H1 (cell line): Measurements from ENCODE around the gene TTC3. TPM values are rescaled to one million over a fixed set of nuclear protein-coding genes. Genes with fewer than 3 reads are reported as not detected.
A peak's percentile ranks its signal among the peaks of the same experiment; 100 is the strongest.

ENCODE experiments used
- CTCF ChIA-PET: fragments of 300-600 bp; sonication (Branson Sonifier 250); formaldehyde crosslinking; loops from one replicate; lab custom pipeline; 2021; ENCODE audit not compliant: partially characterized antibody; lab: Charles Lee
- POLR2A ChIA-PET: fragments of 300-600 bp; sonication (Branson Sonifier 250); formaldehyde crosslinking; loops from one replicate; lab custom pipeline; 2021; ENCODE audit warnings: inconsistent platforms; ENCODE audit not compliant: partially characterized antibody; lab: Charles Lee
- DNase-seq, 2 experiments: peaks; one replicate each; pipeline versions ENCODE4 v3.0.0 to v3.0.0-alpha.2; 2010 to 2022; ENCODE audit warnings: low spot score in 2 of 2, low read depth in 1 of 2, mixed read lengths in 1 of 2
- FAIRE-seq: peaks from 2 replicates; lab custom pipeline; 2011; peaks lifted over from hg19 to GRCh38; lab: Jason Lieb, UNC
- H2AFZ ChIP-seq: 2 replicates; pipeline ENCODE4 v1.8.1; 2012; ENCODE audit warnings: low read length, inconsistent platforms
- H2AK5ac ChIP-seq: 2 replicates; pipeline ENCODE4 v1.6.1; 2013; ENCODE audit warnings: low read depth, low read length
- H2BK120ac ChIP-seq: replicated peaks from 2 replicates; pipeline ENCODE3; 2013; ENCODE audit warnings: low read depth, low read length, inconsistent platforms
- H2BK12ac ChIP-seq: 2 replicates; pipeline ENCODE4 v1.6.1; 2013; ENCODE audit warnings: low read depth, low read length
- H2BK15ac ChIP-seq: 2 replicates; pipeline ENCODE4 v1.6.1; 2013; ENCODE audit warnings: low read length
- H2BK20ac ChIP-seq: 2 replicates; pipeline ENCODE4 v1.6.1; 2013; ENCODE audit warnings: low read length
- H2BK5ac ChIP-seq: 2 replicates; pipeline ENCODE4 v1.6.1; 2013; ENCODE audit warnings: low read depth, low read length
- H3K14ac ChIP-seq: 2 replicates; pipeline ENCODE4 v1.6.1; 2013; ENCODE audit warnings: inconsistent platforms; ENCODE audit not compliant: insufficient read length
- H3K18ac ChIP-seq: 2 replicates; pipeline ENCODE4 v1.6.1; 2013; ENCODE audit warnings: low read length; ENCODE audit errors: extremely low read depth
- H3K23ac ChIP-seq: 2 replicates; pipeline ENCODE4 v1.6.1; 2013; ENCODE audit warnings: inconsistent platforms; ENCODE audit not compliant: insufficient read length
- H3K23me2 ChIP-seq: 2 replicates; pipeline ENCODE4 v1.6.1; 2013; ENCODE audit warnings: low read depth, low read length
- H3K27ac ChIP-seq: 2 replicates; pipeline ENCODE4 v1.6.1; 2011; ENCODE audit warnings: low read depth, low read length, inconsistent platforms
- H3K27me3 ChIP-seq, 4 experiments: replicated peaks in 1 of 4; 1 replicate in 1 of 4; 2 replicates in 3 of 4; pipeline versions ENCODE4 v1.6.1 to v1.8.1; 2011 to 2013; ENCODE audit warnings: low read length in 3 of 4, mild to moderate bottlenecking in 3 of 4, inconsistent platforms in 2 of 4, mixed read lengths in 2 of 4, moderate library complexity in 1 of 4; ENCODE audit not compliant: control insufficient read depth in 3 of 4, insufficient read depth in 3 of 4; ENCODE audit errors: extremely low read depth in 1 of 4
- H3K36me3 ChIP-seq, 4 experiments: 2 replicates each; pipeline versions ENCODE4 v1.6.1 to v1.8.1; 2011 to 2013; ENCODE audit warnings: mild to moderate bottlenecking in 4 of 4, low read length in 3 of 4, moderate library complexity in 2 of 4, control low read depth in 1 of 4, inconsistent platforms in 1 of 4; ENCODE audit not compliant: insufficient read depth in 4 of 4, control insufficient read depth in 2 of 4
- H3K4ac ChIP-seq: replicated peaks from 2 replicates; pipeline ENCODE3; 2013; ENCODE audit warnings: low read length, low read depth, mixed read lengths, inconsistent platforms; ENCODE audit not compliant: insufficient read length
- H3K4me1 ChIP-seq, 4 experiments: replicated peaks in 1 of 4; 1 replicate in 1 of 4; 2 replicates in 3 of 4; pipeline versions ENCODE4 v1.6.1 to v1.8.1; 2011 to 2013; ENCODE audit warnings: low read length in 3 of 4, inconsistent platforms in 2 of 4, mixed read lengths in 1 of 4; ENCODE audit not compliant: insufficient read depth in 4 of 4, control insufficient read depth in 3 of 4
- H3K4me2 ChIP-seq, 2 experiments: 2 replicates each; pipeline versions ENCODE4 v1.6.1 to v1.8.1; 2011 to 2013; ENCODE audit warnings: low read depth in 2 of 2, low read length in 2 of 2, control low read depth in 1 of 2, inconsistent platforms in 1 of 2, mild to moderate bottlenecking in 1 of 2; ENCODE audit not compliant: insufficient read depth in 1 of 2
- H3K4me3 ChIP-seq, 4 experiments: fragments of 200-600, 300-600 bp in 1 of 4; sonication (generic), shearing (Covaris generic), sonication (Bioruptor Twin) in 1 of 4; 2 replicates each; pipeline versions ENCODE4 v1.5.1 to v1.8.1; 2011 to 2016; ENCODE audit warnings: low read length in 4 of 4, low read depth in 3 of 4, control low read depth in 2 of 4, inconsistent platforms in 2 of 4, mild to moderate bottlenecking in 2 of 4, mixed read lengths in 1 of 4, moderate library complexity in 1 of 4; ENCODE audit not compliant: insufficient read depth in 2 of 4; ENCODE audit errors: extremely low read depth in 1 of 4
- H3K56ac ChIP-seq: replicated peaks from 2 replicates; pipeline ENCODE3; 2013; ENCODE audit warnings: low read depth, mild to moderate bottlenecking, mixed read lengths, low read length, inconsistent platforms; ENCODE audit not compliant: insufficient read length
- H3K79me1 ChIP-seq: 2 replicates; pipeline ENCODE4 v1.6.1; 2013; ENCODE audit warnings: low read depth, low read length, control low read depth
- H3K79me2 ChIP-seq, 2 experiments: 2 replicates each; pipeline versions ENCODE4 v1.6.1 to v1.8.1; 2012 to 2013; ENCODE audit warnings: low read length in 2 of 2, mild to moderate bottlenecking in 2 of 2, inconsistent platforms in 1 of 2; ENCODE audit not compliant: insufficient read depth in 2 of 2, control insufficient read depth in 1 of 2
- H3K9ac ChIP-seq, 4 experiments: replicated peaks in 1 of 4; 1 replicate in 1 of 4; 2 replicates in 3 of 4; pipeline versions ENCODE4 v1.6.1 to v1.8.1; 2011 to 2013; ENCODE audit warnings: low read depth in 3 of 4, low read length in 3 of 4, control low read depth in 2 of 4, mild to moderate bottlenecking in 2 of 4, moderate library complexity in 2 of 4, inconsistent platforms in 1 of 4; ENCODE audit errors: extremely low read depth in 1 of 4
- H3K9me3 ChIP-seq, 2 experiments: 2 replicates each; pipeline versions ENCODE4 v1.6.1 to v1.8.1; 2012 to 2013; ENCODE audit warnings: mild to moderate bottlenecking in 2 of 2, moderate library complexity in 2 of 2, control low read depth in 1 of 2, inconsistent platforms in 1 of 2, low read depth in 1 of 2, low read length in 1 of 2, mixed read lengths in 1 of 2; ENCODE audit not compliant: insufficient read depth in 2 of 2
- H4K20me1 ChIP-seq, 2 experiments: replicated peaks in 1 of 2; 2 replicates each; pipeline versions ENCODE3 to v1.8.1; 2011 to 2013; ENCODE audit warnings: inconsistent platforms in 2 of 2, low read length in 2 of 2, mild to moderate bottlenecking in 1 of 2; ENCODE audit not compliant: insufficient read depth in 2 of 2, control insufficient read depth in 1 of 2
- H4K5ac ChIP-seq: 2 replicates; pipeline ENCODE4 v1.6.1; 2013; ENCODE audit warnings: low read length, low read depth, mixed read lengths, inconsistent platforms; ENCODE audit not compliant: insufficient read length
- H4K8ac ChIP-seq: 2 replicates; pipeline ENCODE4 v1.8.0; 2013; ENCODE audit warnings: mild to moderate bottlenecking, moderate library complexity, low read length, inconsistent platforms; ENCODE audit not compliant: insufficient read depth; ENCODE audit errors: extremely low read depth
- H4K91ac ChIP-seq: replicated peaks from 2 replicates; pipeline ENCODE3; 2013; ENCODE audit warnings: low read length, mixed read lengths, inconsistent platforms; ENCODE audit not compliant: insufficient read length
- ATF2 ChIP-seq: IDR thresholded peaks from 2 replicates; pipeline ENCODE4 v1.6.1; 2012; ENCODE audit warnings: low read length, inconsistent platforms
- ATF3 ChIP-seq: IDR thresholded peaks from 2 replicates; pipeline ENCODE4 v1.6.1; 2011; ENCODE audit warnings: low read depth, mild to moderate bottlenecking, low read length; ENCODE audit not compliant: insufficient read depth
- BCL11A ChIP-seq, 2 experiments: IDR thresholded peaks; one replicate each; pipeline ENCODE4 v1.6.1; 2011; ENCODE audit warnings: low read depth in 2 of 2, low read length in 2 of 2, mild to moderate bottlenecking in 2 of 2
- CREB1 ChIP-seq: IDR thresholded peaks from 2 replicates; pipeline ENCODE4 v1.6.1; 2012; ENCODE audit warnings: inconsistent platforms
- E2F6 ChIP-seq: IDR thresholded peaks from 2 replicates; pipeline ENCODE4 v1.6.1; 2012; ENCODE audit warnings: inconsistent platforms
- GABPA ChIP-seq: IDR thresholded peaks from 2 replicates; pipeline ENCODE4 v1.6.1; 2011; ENCODE audit warnings: mild to moderate bottlenecking, low read length, moderate library complexity, borderline replicate concordance; ENCODE audit not compliant: insufficient read depth
- MAFK ChIP-seq: IDR thresholded peaks from 2 replicates; pipeline ENCODE4 v1.6.1; 2012; ENCODE audit warnings: low read depth, mild to moderate bottlenecking, improper control_type of control experiment, low read length
- PHF8 ChIP-seq: fragments of 200-600 bp; sonication (generic); conservative IDR thresholded peaks from 2 replicates; pipeline ENCODE4 v1.7.1; 2012; ENCODE audit warnings: low read depth, mild to moderate bottlenecking, inconsistent platforms, low read length, moderate library complexity
- POLR2AphosphoS5 ChIP-seq: IDR thresholded peaks from 2 replicates; pipeline ENCODE4 v1.6.1; 2011; ENCODE audit warnings: low read depth, low read length
- SIN3A ChIP-seq, 2 experiments: IDR thresholded peaks in 1 of 2; conservative IDR thresholded peaks in 1 of 2; 2 replicates each; pipeline ENCODE4 v1.6.1; 2011 to 2012; ENCODE audit warnings: low read length in 2 of 2, improper control_type of control experiment in 1 of 2, low read depth in 1 of 2, mild to moderate bottlenecking in 1 of 2
- SP1 ChIP-seq: IDR thresholded peaks from 2 replicates; pipeline ENCODE4 v1.6.1; 2011; ENCODE audit warnings: low read depth, low read length
- WGBS, 2 experiments: shearing (Covaris generic) in 1 of 2; methylation state at CpG; one replicate each; pipeline versions ENCODE4 v1.1.6 to v1.1.7; 2013 to 2015; ENCODE audit warnings: low lambda C conversion rate in 2 of 2, mixed read lengths in 2 of 2, inconsistent platforms in 1 of 2, low coverage in 1 of 2, missing lambda C conversion rate in 1 of 2; ENCODE audit not compliant: insufficient replicate concordance in 2 of 2, insufficient coverage in 1 of 2, insufficient read length in 1 of 2; ENCODE audit errors: extremely low coverage in 1 of 2, missing lambda C conversion rate in 1 of 2; 5-methylcytosine and 5-hydroxymethylcytosine counted together
- polyA plus RNA-seq, 7 experiments: library from polyadenylated mRNA; depleted of rRNA in 3 of 7; stranded (reverse) in 5 of 7; unstranded in 2 of 7; fragments of >200 nt in 5 of 7; fragments of 200-250 nt in 2 of 7; gene quantifications; 1 replicate in 5 of 7; 2 replicates in 1 of 7; 4 replicates in 1 of 7; pipeline versions ENCODE4 v1.2.1 to v1.2.3, GENCODE V29; 2011 to 2013; ENCODE audit warnings: missing spikeins in 2 of 7, mixed read lengths in 2 of 7
- total RNA-seq: library from RNA; stranded (reverse); fragmentation: NEBNext Ultra II Directional; extraction: Animal tissue kit (Norgen Biotek cat#: 25700); gene quantifications from 2 replicates; pipeline ENCODE4 v1.2.1, GENCODE V29; 2021

The TTC3 gene
- total and polyA plus RNA-seq, 2 of the 8 experiments (the other 6 are each of a cell fraction or from before 2014, with no cell fraction given), result 11.0 to 36.2 TPM

- Histone ChIP-seq H3K23me2 (no peaks in the 10 kb centered on the region), H3K4me3 (no peak overlapping the region), H3K27me3 (no peaks in the 10 kb centered on the region), H2BK5ac (no peak overlapping the region), H2BK20ac (no peak overlapping the region), H4K8ac (no peak overlapping the region), H2AK5ac (no peak overlapping the region), H3K18ac (no peak overlapping the region), H2AFZ (no peak overlapping the region), H3K4me1 (peaks cover 5 to 8% (median 7%) of the 10 kb centered on the region in 4 experiments), H3K9ac (no peak overlapping the region), H3K4ac (no peak overlapping the region), H3K23ac (no peak overlapping the region), H3K56ac (no peak overlapping the region), H4K5ac (no peak overlapping the region), H3K4me2 (no peak overlapping the region), H3K79me2 (peaks cover 0 to 60% of the 10 kb centered on the region in 2 experiments; a peak in 3 of 4 replicates), H2BK120ac (no peak overlapping the region), H4K91ac (no peak overlapping the region), H2BK12ac (no peak overlapping the region), H4K20me1 (peaks cover 3 to 10% of the 10 kb centered on the region in 2 experiments), H3K9me3 (no peaks in the 10 kb centered on the region), H2BK15ac (no peak overlapping the region), H3K14ac (no peak overlapping the region), H3K36me3 (peaks cover 0 to 25% (median 1%) of the 10 kb centered on the region in 4 experiments; a peak in 4 of 8 replicates), H3K79me1 (peaks cover 21% of the 10 kb centered on the region), H3K27ac (no peak overlapping the region)
- ChIA-PET POLR2A (no interaction called here), CTCF (no interaction called here)
- peak in 1 of 2 experiments; percentile 23 for DNase-seq
- no peak for FAIRE-seq
- WGBS, 2 experiments, result 88% methylated on average over 7 of the region's 7 CpGs; no CpG with 5 or more reads in 1 of the 2 experiments
- no peak for TF ChIP-seq ATF3
- TF ChIP-seq CREB1, result no peak
- no peak for TF ChIP-seq SIN3A (conservative IDR thresholded peaks at IDR 0.05 in 1 of 2, IDR thresholded peaks at IDR 0.05 in 1 of 2; ENCODE audit: low read depth in 1 of 2, low read length in 2 of 2)
- TF ChIP-seq E2F6, result no peak
- no peak for TF ChIP-seq BCL11A (IDR thresholded peaks at IDR 0.05; ENCODE audit: low read depth in 2 of 2, low read length in 2 of 2)
- TF ChIP-seq MAFK, result no peak
- no peak for TF ChIP-seq SP1
- no peak for TF ChIP-seq ATF2
- no peak for TF ChIP-seq PHF8
- TF ChIP-seq POLR2AphosphoS5, result no peak
- no peak for TF ChIP-seq GABPA
These were observed 168.4 kb downstream of the TTC3 start for GRCh38 chr21:37241426-37241825.
